Kidney epithelial cell (primary cell): ENCODE measurements around the gene XXYLT1. TPM values are rescaled to one million over a fixed set of nuclear protein-coding genes. Genes with fewer than 3 reads are reported as not detected.

Experiments
- DNase-seq: peaks from one replicate; pipeline ENCODE4 v3.0.0-alpha.2; 2010; ENCODE audit warnings: low read depth
- H3K27me3 ChIP-seq: 2 replicates; pipeline ENCODE4 v1.6.0; 2011; ENCODE audit warnings: low read length; ENCODE audit not compliant: control insufficient read depth, insufficient read depth
- H3K36me3 ChIP-seq: 2 replicates; pipeline ENCODE4 v1.5.1; 2011; ENCODE audit warnings: low read length; ENCODE audit not compliant: control insufficient read depth, insufficient read depth
- H3K4me3 ChIP-seq: 2 replicates; pipeline ENCODE4 v1.5.1; 2011; ENCODE audit warnings: low read depth, mild to moderate bottlenecking, control low read depth, low read length
- CTCF ChIP-seq: IDR thresholded peaks from 2 replicates; pipeline ENCODE4 v1.5.1; 2011; ENCODE audit warnings: mild to moderate bottlenecking, moderate library complexity, low read length, control low read depth, inconsistent platforms; ENCODE audit not compliant: insufficient read depth, poor library complexity, severe bottlenecking
- total RNA-seq: library from RNA; depleted of rRNA; stranded (reverse); fragments of >200 nt; gene quantifications from 2 replicates; pipeline ENCODE4 v1.2.3, GENCODE V29; 2015

XXYLT1 gene
- total RNA-seq, 1 donor from 2014 or later = 18.7 TPM

GRCh38 chr3:195048059-195048905, 222.7 kb downstream of the XXYLT1 start:
- Histone ChIP-seq H3K4me3 (no peak overlapping the region), H3K36me3 (no peaks in the 10 kb centered on the region), H3K27me3 (peaks cover 8% of the 10 kb centered on the region)
- no peak for DNase-seq
- TF ChIP-seq CTCF = no peak

DNA sequence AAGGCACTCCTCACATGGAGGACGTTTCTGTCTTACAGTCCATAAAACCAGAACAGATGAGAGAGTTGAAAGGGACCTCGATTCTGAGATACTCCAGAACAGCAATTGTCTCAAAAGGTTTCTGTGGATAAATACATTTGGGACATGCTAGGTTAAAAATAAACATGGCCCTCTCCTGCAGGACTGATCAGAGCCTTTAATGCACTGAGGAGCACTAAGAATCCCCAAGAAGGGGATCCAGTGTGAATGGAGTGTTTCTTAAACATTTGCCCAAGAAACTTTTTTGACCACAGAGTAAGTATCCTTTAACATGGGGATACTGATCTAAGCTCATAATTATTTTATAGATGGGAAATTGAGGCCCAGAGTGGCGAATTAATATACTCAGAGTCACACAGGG, 223.4 kb downstream of the XXYLT1 start:
- no peaks in the 10 kb centered on the region for H3K36me3 ChIP-seq
- no peak for DNase-seq

DNA sequence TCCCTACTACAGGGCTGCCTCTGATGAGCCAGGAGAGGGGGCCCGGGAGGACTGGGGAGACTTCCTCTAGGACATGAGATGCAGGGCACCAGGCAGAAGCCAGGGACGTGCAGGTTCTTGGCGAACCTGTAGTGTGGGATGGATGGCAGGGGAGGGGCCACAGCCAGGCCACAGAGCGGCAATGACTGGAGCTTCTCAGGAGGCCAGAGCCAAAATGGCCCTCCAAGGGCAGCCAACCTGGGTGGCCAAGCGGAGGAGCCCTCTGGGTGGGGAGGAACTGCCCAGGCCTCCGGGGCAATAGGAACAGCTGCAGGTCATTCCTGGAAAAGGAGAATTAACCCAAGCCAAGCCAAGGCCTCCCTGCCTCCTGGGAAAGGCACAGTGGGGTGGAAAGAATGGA, 224.5 kb downstream of the XXYLT1 start:
- H3K27me3 ChIP-seq = peaks cover 8% of the 10 kb centered on the region
- no peak for TF ChIP-seq CTCF
- no peak overlapping the region for H3K4me3 ChIP-seq
- DNase-seq = no peak
- no peaks in the 10 kb centered on the region for H3K36me3 ChIP-seq

More for the DNA sequence above, 223.4 kb downstream of the XXYLT1 start:
- no peak overlapping the region for H3K4me3 ChIP-seq
- H3K27me3 ChIP-seq = peaks cover 8% of the 10 kb centered on the region
- TF ChIP-seq CTCF = no peak

DNA sequence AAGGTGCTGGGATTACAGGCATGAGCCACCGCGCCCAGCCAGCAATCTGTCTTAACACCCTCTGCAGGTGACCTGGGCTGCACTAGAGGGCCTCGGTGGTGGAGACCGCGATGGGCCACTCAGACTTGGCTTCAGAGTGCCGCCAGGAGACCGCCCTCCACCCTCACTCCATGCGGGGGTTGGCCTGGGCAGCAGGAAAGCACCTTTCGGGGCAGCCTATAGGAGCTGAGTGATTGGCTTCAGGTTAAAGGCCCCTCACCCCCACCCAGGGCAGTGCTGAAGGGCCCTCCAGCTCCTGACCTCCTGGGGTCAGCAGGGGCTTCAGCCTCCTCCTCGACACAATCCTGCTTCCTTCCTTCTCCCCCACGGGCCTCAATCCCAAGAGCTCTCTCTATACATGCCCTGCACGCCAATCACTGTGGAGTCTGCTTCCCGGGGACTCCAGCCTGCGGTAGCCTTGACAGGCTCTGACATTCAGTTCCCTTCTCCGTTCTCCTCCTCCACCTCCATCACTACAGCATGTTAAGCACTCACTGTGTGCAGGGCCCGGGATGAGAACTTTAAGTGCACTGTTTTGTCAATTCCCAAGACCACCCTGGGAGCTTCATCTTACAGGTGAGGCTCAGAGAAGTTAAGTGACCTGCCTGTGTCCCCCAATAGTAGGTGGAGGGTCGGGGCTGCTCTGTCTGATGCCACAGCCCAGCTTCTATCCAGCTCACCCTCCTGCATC, 225.3 kb downstream of the XXYLT1 start:
- no peaks in the 10 kb centered on the region for H3K36me3 ChIP-seq
- DNase-seq = no peak
- H3K27me3 ChIP-seq = peaks cover 11% of the 10 kb centered on the region
- TF ChIP-seq CTCF = no peak
- no peak overlapping the region for H3K4me3 ChIP-seq

DNA sequence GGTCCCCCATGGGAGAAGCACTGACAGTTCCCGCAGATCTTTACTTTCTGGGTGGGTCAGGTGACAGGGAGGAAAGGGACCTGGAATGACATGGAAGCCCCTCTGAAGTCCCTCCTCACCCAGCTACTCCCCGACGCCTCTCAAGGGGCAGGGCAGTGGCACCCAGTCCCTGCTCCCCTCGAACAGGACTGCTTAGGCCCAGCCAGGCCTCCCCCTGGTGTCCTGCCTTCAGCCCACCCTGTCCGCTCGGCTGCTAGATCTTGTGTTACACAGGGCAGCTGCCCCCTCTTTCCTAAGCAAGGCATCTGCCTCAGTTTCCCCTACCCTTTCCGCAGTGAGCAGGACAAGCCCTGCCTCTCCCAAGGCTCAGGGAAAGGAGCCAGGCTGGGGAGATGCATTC, 226.5 kb downstream of the XXYLT1 start:
- peaks cover 11% of the 10 kb centered on the region for H3K27me3 ChIP-seq
- H3K36me3 ChIP-seq = no peaks in the 10 kb centered on the region
- DNase-seq = no peak
- no peak overlapping the region for H3K4me3 ChIP-seq
- no peak for TF ChIP-seq CTCF
